ENCODE results near the gene FNIP2.
A peak's percentile ranks its signal among the peaks of the same experiment; 100 is the strongest.
"Not testable (repeated sequence)": the region's sequence is repeated elsewhere in the genome, so short reads cannot be mapped to it uniquely, and the experiment has no call there.

Gene FNIP2

GRCh38 chr4:158875026-158875425, 106.2 kb downstream of the FNIP2 start:
- DNase-seq: no peak

DNA sequence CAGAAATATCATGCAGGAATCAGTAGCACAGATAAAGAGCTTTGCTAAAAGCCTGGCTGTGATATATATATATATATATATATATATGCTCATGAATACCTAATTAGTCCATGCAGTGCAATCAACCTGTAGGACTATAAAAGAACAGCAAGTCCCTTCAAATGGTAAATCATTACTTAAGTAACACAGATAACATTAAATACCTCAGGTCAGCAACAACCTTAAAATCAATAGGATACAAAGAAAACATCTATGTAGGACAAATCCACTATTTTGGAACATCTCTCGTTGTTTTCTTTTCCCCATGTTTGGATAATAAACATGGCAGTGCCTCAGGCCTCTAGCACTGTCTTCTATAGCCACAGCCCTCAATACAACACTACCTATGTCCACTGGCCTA, 106.6 kb downstream of the FNIP2 start:
- DNase-seq: no peak

DNA sequence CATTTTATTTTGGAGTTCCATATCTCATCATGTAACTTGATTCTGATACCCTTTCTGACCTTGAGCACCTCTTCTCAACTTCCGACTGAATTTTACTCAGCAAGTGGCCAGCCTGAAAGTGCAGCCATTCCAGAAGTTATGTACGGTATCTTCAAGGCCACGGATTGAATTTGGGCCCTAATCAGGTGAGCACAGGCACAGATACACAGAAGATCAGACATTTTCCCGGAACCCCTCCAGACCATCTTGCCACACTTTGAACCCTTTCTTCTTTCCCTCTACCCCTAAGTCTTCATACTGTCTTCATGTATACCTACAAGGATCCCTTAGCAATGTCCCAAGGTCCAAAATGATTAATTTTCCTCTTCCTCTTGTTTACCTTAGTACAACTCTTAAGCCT, 108.2 kb downstream of the FNIP2 start:
- DNase-seq: no peak

DNA sequence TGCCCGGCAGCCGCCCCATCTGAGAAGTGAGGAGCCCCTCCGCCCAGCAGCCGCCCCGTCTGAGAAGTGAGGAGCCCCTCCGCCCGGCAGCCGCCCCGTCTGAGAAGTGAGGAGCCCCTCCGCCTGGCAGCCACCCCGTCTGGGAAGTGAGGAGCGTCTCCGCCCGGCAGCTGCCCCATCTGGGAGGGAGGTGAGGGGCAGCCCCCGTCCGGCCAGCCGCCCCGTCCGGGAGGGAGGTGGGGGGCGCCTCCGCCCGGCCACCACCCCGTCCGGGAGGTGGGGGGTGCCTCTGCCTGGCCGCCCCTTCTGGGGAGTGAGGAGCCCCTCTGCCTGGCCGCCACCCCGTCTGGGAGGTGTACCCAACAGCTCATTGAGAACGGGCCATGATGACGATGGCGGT, 113.3 kb downstream of the FNIP2 start:
- not testable (repeated sequence) for DNase-seq

GRCh38 chr4:158884280-158884679, 115.5 kb downstream of the FNIP2 start:
- no peak for DNase-seq

- no peak for DNase-seq
These were observed 116.7 kb downstream of the FNIP2 start for GRCh38 chr4:158885564-158885963.

GRCh38 chr4:158890294-158890693, 121.5 kb downstream of the FNIP2 start:
- DNase-seq: no peak

DNA sequence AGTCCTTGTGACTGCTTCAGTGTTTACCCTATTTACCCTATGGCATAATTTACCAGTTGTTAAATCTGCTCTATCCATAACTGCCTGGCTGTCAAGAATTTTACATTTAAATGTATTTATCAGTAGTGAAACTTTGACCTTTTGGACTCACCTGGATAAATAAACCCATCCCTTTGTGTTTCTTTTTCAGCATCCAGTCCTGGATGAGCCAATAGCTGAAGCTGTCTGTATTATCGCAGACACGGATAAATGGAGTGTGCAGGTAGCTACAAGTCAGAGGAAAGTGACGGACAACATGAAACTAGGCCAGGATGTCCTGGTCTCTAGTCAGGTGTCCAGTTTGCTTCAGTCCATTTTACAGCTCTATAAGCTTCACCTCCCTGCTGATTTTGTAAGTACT, 122.4 kb downstream of the FNIP2 start:
- DNase-seq: no peak

DNA sequence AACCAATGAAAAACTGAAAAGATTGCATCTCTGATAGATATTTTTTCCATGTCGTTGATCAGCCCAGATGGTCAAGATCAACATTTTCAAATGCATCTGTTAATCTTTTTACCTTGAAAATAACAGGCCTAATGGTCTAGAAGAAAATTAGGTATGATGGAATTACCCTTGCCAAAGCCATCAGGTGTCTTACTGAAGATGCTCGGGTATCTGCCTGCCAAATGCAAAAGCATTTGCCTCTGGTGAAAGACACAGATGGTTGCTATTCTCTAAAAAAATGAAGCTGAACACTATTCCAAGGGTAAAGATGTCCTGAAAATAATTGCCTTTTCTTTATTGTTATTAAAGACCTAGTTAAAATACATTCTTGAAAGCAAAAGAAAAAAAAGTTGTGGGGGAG, 126.0 kb downstream of the FNIP2 start:
- DNase-seq: no peak

- no peak for DNase-seq
These were observed 127.2 kb downstream of the FNIP2 start for GRCh38 chr4:158895797-158896576.

- DNase-seq: not testable (repeated sequence)
These were observed 127.9 kb downstream of the FNIP2 start for GRCh38 chr4:158896577-158897238.

GRCh38 chr4:158900408-158900807, 131.6 kb downstream of the FNIP2 start:
- DNase-seq: not testable (repeated sequence)

DNA sequence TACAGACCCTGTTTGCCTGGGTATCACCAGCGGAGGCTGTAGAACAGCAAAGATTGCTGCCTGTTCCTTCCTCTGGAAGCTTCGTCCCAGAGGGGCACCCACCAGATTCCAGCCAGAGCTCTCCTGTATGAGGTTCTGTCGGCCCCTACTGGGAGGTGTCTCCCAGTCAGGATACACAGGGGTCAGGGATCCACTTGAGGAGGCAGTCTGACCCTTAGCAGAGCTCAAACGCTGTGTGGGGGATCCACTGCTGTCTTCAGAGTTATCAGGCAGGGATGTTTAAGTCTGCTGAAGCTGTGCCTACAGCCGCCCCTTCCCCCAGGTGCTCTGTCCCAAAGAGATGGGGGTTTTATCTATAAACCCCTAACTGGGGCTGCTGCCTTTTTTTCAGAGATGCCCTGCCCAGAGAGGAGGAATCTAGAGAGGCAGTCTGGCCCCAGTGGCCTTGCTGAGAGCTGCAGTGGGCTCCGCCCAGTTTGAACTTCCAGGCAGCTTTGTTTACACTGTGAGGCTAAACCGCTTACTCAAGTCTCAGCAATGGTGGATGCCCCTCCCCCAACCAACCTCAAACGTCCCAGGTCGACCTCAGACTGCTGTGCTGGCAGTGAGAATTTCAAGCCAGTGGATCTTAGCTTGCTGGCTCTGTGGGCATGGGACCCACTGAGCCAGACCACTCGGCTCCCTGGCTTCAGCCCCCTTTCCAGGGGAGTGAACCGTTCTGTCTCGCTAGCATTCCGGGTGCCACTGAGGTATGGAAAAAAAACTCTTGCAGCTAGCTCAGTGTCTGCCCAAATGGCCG, 133.7 kb downstream of the FNIP2 start:
- DNase-seq: peak; percentile 27

DNA sequence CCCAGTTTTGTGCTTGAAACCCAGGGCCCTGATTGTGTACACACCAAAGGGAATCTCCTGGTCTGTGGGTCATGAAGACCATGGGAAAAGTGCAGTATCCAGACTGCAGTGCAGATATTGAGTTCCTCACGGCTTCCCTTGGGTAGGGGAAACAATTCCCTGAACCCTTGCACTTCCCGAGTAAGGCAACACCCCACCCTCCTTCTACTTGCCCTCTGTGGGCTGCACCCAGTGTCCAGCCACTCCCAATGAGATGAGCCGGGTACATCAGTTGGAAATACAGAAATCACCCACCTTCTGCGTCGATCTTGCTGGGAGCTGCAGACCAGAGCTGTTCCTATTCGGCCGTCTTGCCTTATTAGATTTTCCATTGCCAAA, 134.2 kb downstream of the FNIP2 start:
- no peak for DNase-seq

- no peak for DNase-seq
These were observed 134.7 kb downstream of the FNIP2 start for GRCh38 chr4:158903472-158904043.

GRCh38 chr4:158904815-158905214, 136.0 kb downstream of the FNIP2 start:
- DNase-seq: no peak

- no peak for DNase-seq
These were observed 137.2 kb downstream of the FNIP2 start for GRCh38 chr4:158906073-158906472.

GRCh38 chr4:158912390-158912789, 143.6 kb downstream of the FNIP2 start:
- DNase-seq: no peak

- DNase-seq: no peak
These were observed 144.0 kb downstream of the FNIP2 start for GRCh38 chr4:158912806-158913205.

DNA sequence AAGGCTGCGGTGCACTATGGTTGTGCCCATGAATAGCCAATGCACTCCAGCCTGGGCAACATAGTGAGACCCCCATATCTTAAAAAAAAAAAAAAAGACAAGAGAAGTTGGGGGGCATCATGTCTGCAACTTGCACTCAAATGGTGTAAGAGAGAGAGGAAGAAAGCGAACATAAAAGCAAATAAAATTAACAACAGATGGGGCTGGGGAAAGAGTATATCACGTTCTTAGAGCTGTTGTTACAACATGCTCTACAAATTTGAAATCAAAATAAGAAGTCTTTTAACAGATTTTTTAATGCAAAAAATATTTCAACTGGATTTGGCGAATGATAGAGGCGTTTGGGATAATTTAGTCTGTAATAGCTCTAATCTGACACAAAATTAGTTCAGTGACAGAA, 144.9 kb downstream of the FNIP2 start:
- DNase-seq: no peak

DNA sequence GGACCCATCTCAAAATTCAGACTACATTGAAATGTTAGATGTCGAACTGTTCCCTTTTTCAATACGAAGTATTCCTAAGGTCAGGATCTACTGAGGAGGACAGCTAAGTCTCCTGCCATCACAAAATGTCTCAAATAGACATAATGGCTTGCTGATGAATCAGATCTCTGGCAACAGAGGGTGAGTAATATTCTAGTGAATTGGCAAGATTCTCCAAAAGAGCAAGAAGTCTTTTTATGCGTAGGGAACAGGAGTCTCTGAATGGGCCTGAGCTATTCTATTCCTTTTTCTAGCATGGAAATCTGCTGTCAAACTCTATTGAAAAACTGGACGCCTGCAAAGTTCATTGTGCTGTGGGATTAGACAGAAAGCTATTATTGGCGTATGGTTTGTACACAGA, 145.4 kb downstream of the FNIP2 start:
- no peak for DNase-seq

- DNase-seq: no peak
These were observed 146.9 kb downstream of the FNIP2 start for GRCh38 chr4:158915683-158916241.

GRCh38 chr4:158920452-158920996, 151.7 kb downstream of the FNIP2 start:
- not testable (repeated sequence) for DNase-seq

Data from T1000 (cell line).